Muscle layer of colon (tissue), 2 donors: ENCODE measurements around the gene CCDC7.
"Not testable (repeated sequence)": the region's sequence is repeated elsewhere in the genome, so short reads cannot be mapped to it uniquely, and the experiment has no call there.

Source experiments
- H3K27ac ChIP-seq: one replicate; pipeline ENCODE4 v1.7.0; 2013; ENCODE audit warnings: low read depth, mild to moderate bottlenecking, low read length, moderate library complexity
- H3K27me3 ChIP-seq, 2 donors: one replicate each; pipeline ENCODE4 v1.7.0; 2013; ENCODE audit warnings: low read length in 2 of 2, mild to moderate bottlenecking in 2 of 2; ENCODE audit not compliant: insufficient read depth in 2 of 2, control insufficient read depth in 1 of 2
- H3K36me3 ChIP-seq: one replicate; pipeline ENCODE4 v1.7.0; 2013; ENCODE audit warnings: mild to moderate bottlenecking, low read length; ENCODE audit not compliant: insufficient read depth
- H3K4me1 ChIP-seq: one replicate; pipeline ENCODE4 v1.7.0; 2013; ENCODE audit warnings: mild to moderate bottlenecking, low read length; ENCODE audit not compliant: insufficient read depth
- H3K4me3 ChIP-seq, 2 donors: one replicate each; pipeline ENCODE4 v1.7.0; 2013; ENCODE audit warnings: low read length in 2 of 2, low read depth in 1 of 2, mild to moderate bottlenecking in 1 of 2, moderate library complexity in 1 of 2
- H3K9ac ChIP-seq: one replicate; pipeline ENCODE4 v1.7.0; 2013; ENCODE audit warnings: low read length
- H3K9me3 ChIP-seq: one replicate; pipeline ENCODE4 v1.7.0; 2013; ENCODE audit warnings: mild to moderate bottlenecking, low read length
- donor health status: abdominal sarcoma.
- donor health status: Adenocarcinoma of cecum.

Gene CCDC7

DNA sequence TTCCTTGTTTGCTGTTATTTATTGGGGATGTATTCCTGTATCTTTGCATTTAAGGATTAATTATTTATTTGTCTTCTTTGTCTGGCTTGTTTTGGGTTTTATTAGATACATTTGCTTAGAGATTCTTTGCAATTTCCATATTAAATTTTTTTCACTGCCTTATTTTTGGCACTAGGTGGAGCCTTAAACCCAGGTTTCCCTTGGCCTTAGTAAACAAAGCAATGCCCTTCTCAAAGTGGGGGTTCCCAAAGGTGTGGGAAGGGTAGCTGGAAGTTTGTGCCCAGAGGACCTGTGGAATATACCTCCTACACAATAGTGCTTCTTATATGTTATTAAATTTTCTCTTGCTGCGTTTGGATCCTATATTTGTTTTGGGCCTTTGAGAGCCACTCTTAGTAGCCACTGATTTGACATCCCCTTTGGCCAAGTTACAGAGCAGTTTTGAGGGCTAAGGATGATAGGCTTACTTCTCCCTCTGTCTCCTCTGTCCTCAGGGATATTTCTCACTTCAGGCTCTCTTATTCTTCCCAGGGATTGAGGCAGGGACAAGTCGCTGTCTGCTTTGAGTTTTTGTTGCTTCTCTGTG, 349.8 kb downstream of the CCDC7 start:
- H3K27me3 ChIP-seq, result no peaks in the 10 kb centered on the region
- no peaks in the 10 kb centered on the region for H3K9me3 ChIP-seq
- no peak overlapping the region for H3K4me3 ChIP-seq

DNA sequence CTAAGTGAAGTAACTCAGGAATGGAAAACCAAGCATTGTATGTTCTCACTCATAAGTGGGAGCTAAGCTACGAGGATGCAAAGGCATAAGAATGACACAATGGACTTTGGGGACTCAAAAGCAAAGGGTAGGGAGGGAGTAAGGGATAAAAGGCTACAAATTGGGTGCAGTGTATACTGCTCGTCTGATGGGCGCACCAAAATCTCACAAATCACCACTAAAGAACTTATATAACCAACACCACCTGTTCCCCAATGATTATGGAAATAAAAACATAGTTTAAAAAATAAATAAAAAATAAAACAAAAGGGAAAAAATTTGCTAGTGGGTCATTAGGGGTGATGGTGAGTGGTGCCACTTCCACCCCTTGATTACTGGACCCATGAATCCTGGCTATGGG, 351.5 kb downstream of the CCDC7 start:
- H3K9me3 ChIP-seq, H3K27ac ChIP-seq, H3K4me1 ChIP-seq, H3K36me3 ChIP-seq, H3K27me3 ChIP-seq, H3K4me3 ChIP-seq, H3K9ac ChIP-seq: not testable (repeated sequence)

More for the DNA sequence above, 349.8 kb downstream of the CCDC7 start:
- no peaks in the 10 kb centered on the region for H3K36me3 ChIP-seq
- no peak overlapping the region for H3K9ac ChIP-seq
- H3K27ac ChIP-seq, result no peak overlapping the region
- H3K4me1 ChIP-seq, result no peaks in the 10 kb centered on the region

DNA sequence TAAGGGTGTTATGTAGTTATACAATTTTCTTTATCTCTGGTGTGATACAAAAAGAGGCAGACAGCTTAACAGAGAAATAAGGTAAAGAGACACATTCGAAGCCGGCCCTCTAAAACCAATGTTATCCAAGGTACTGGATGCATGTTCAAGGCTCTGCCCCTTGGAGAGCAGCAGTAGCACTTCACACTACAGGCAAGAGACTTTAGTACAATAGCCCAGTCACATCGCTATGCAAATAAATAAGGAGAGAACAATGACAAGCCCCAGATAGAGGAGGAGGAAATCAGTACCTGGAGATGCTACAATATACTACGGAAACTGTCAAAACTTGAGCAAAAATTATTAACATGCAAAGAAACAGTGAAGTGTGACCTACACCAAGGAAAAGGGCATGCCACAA, 401.0 kb downstream of the CCDC7 start:
- no peaks in the 10 kb centered on the region for H3K9me3 ChIP-seq
- no peaks in the 10 kb centered on the region for H3K27me3 ChIP-seq
- no peak overlapping the region for H3K27ac ChIP-seq
- no peaks in the 10 kb centered on the region for H3K4me1 ChIP-seq
- no peak overlapping the region for H3K4me3 ChIP-seq
- no peaks in the 10 kb centered on the region for H3K36me3 ChIP-seq
- no peak overlapping the region for H3K9ac ChIP-seq

DNA sequence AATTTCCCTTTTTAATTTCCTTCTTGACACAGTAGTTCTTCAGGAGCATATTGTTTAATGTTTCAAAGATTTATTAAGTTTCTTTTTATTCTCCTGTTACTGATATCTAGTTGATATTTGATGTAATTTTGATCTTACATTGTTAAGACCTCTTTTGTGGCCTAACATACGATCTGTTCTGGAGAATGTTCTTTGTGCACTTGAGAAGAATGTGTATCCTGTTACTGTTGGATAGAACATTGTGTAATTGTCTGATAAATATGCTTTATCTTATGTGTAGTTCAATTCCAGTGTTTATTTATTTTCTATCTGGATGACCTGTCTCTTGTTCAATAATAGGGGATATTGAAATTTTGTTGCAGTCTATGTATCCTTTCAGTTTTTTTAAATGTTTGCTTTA, 405.4 kb downstream of the CCDC7 start:
- Histone ChIP-seq H3K36me3 (no peaks in the 10 kb centered on the region), H3K4me1 (no peaks in the 10 kb centered on the region), H3K9ac (no peak overlapping the region), H3K27me3 (no peaks in the 10 kb centered on the region), H3K27ac (no peak overlapping the region), H3K4me3 (no peak overlapping the region), H3K9me3 (no peaks in the 10 kb centered on the region)

DNA sequence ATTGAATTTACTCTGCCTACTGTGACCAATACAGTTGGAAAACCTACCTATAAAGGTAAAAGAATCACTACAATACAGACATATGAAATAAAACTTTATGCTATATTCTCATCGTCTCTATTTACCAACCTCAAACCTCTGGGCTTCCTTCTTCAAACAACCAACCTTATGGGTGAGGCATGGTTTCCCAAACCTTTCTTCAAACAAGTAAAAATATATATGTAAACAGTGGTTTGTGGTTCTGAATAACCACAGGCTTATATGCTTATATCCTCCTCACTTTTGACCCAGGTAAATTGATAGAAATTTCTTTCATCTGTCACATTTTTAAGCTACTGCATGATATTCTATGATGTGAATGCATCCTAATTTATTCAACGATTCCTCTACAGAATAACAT, 408.5 kb downstream of the CCDC7 start:
- H3K9me3 ChIP-seq, result no peaks in the 10 kb centered on the region

DNA sequence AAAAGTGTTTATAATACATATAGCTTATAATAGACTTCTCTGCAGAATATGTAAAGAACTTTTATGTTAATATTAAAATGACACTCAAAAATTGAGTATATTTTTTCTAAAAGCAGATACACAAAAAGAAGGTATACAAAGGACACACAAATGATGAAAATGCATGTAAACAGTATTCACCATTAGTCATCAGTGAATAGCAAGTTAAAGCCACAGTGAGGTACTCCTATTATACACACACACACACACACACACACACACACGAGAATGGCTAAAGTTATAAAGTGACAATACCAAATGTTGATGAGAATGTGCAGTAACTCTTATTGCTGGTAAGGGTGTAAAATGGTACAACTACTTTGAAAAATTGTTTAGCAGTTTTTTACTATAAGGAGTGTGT, 419.2 kb downstream of the CCDC7 start:
- no peaks in the 10 kb centered on the region for H3K9me3 ChIP-seq
- H3K27me3 ChIP-seq, result no peaks in the 10 kb centered on the region
- no peak overlapping the region for H3K27ac ChIP-seq
- no peak overlapping the region for H3K9ac ChIP-seq
- H3K4me1 ChIP-seq, result no peaks in the 10 kb centered on the region
- no peaks in the 10 kb centered on the region for H3K36me3 ChIP-seq
- no peak overlapping the region for H3K4me3 ChIP-seq

More for the DNA sequence above, 408.5 kb downstream of the CCDC7 start:
- Histone ChIP-seq H3K4me1 (no peaks in the 10 kb centered on the region), H3K27ac (no peak overlapping the region), H3K36me3 (no peaks in the 10 kb centered on the region), H3K4me3 (no peak overlapping the region), H3K9ac (no peak overlapping the region), H3K27me3 (no peaks in the 10 kb centered on the region)

DNA sequence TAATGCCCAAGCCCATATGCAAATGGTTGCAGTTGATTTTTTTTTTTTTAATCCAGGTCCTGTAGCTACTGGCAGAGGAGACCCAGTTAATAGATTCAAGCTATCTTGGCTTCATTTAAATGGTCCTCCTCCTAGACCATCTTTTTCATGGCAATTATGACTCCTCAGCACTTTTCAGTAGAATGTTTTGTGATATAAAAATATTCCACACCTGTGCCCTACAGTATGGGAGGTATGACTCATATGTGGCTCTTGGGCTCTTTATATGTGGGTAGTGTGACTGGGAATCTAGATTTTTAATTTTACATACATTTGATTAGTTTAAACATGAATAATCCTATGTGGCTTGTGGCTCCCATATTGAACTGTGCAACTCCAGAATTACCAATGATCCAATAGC, 432.0 kb downstream of the CCDC7 start:
- Histone ChIP-seq H3K36me3 (no peaks in the 10 kb centered on the region), H3K27me3 (no peaks in the 10 kb centered on the region), H3K27ac (no peak overlapping the region), H3K9ac (no peak overlapping the region), H3K4me3 (no peak overlapping the region), H3K9me3 (no peaks in the 10 kb centered on the region), H3K4me1 (no peaks in the 10 kb centered on the region)

DNA sequence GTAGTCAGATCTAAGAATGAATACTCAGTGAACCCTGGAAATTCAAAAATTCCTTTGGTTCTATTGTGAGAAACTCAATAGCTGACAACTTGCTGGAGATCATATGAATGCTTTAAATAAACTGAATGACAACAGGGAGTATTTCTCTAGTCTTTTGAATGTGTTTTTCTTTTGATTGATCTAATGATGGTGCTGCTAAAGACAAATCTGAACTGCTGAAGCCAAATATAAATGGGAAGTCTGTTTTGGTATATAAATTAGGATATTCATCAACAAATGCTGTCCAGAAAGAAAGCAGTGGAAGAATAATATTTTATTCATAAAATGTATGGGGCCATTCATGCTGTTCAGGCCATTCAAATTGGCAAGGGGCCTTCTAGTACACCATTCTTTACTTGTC, 432.7 kb downstream of the CCDC7 start:
- Histone ChIP-seq H3K27ac (no peak overlapping the region), H3K9me3 (no peaks in the 10 kb centered on the region), H3K9ac (no peak overlapping the region), H3K4me3 (no peak overlapping the region), H3K4me1 (no peaks in the 10 kb centered on the region), H3K27me3 (no peaks in the 10 kb centered on the region), H3K36me3 (no peaks in the 10 kb centered on the region)

DNA sequence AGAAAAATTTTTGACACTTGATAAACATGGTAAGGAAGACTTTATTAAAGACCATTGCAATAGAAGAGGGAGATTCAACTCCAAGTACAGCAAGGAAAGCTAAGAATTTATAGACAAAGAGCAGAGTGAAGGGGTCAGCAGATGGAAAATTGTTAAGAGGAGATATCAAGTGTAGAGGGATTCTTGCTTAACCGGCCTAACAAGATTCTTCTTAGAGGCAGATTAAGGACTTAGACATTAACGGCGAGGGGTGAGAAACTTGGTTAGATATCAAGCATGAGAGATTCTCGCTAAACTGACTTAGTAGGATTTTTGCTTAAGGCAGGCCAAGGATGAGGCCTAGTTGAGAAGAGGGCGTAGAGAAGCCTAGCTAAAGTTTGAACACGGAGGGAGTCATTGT, 436.1 kb downstream of the CCDC7 start:
- Histone ChIP-seq H3K9me3 (no peaks in the 10 kb centered on the region), H3K4me1 (no peaks in the 10 kb centered on the region), H3K36me3 (no peaks in the 10 kb centered on the region), H3K4me3 (no peak overlapping the region), H3K27me3 (no peaks in the 10 kb centered on the region), H3K9ac (no peak overlapping the region), H3K27ac (no peak overlapping the region)

DNA sequence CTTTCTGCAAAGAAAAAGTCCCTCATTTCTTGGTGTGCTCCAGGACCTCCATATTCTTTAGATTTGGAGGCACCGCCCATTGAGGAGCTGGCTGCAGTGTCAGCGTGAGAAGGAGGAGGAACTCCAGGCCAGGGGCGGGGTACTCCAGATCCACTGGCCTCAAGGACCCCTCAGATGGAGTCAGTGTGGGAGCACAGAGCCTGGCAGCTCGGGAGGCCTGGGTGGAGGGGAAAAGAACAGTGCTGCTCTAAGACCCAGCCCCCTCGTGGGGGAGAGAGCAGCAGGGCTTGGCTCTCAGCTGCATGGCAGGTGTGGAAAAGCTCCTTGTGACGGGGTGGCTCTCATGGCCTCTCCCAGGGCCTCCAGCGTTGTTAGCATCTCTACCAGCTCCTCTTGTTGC, 441.5 kb downstream of the CCDC7 start:
- Histone ChIP-seq H3K4me1 (no peaks in the 10 kb centered on the region), H3K4me3 (no peak overlapping the region), H3K9ac (no peak overlapping the region), H3K27me3 (no peaks in the 10 kb centered on the region), H3K27ac (no peak overlapping the region), H3K36me3 (no peaks in the 10 kb centered on the region), H3K9me3 (no peaks in the 10 kb centered on the region)

DNA sequence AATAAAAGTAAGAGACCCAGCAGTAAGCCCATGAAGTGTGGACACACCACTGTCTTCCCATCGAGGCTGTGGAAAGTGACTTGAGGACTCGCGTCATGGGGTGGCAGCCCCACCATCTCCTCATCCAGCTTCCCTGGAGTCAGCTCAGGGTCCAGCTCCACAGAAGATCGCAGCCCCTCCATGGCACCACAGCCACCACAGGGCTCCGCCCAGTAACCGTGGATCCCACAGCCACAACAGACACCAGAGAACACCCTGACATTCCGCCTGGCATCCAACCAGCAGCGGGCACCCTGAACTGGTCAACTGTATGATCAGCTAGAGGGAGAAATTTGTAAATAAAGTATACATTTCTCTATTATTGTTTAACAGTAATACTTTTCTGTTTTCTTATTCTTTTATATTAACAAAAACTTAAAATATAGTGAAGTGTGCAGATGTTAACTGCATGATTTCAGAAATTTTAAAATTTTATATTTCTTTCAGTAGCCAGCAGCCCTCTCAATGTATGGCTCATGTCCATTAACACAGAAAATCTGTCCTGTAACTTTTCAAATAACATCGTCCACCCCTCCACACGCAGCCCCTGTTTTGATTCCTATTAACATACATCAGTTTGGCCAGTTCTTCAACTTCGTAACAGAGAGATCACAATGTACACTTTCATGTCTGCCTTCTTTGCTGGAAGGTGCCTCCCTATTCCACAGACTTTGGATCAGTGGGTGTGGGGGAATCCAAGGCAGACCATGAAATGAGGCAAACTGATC, 442.4 kb downstream of the CCDC7 start:
- Histone ChIP-seq H3K27ac (no peak overlapping the region), H3K9me3 (no peaks in the 10 kb centered on the region), H3K36me3 (no peaks in the 10 kb centered on the region), H3K27me3 (no peaks in the 10 kb centered on the region), H3K4me3 (no peak overlapping the region), H3K9ac (no peak overlapping the region), H3K4me1 (no peaks in the 10 kb centered on the region)

DNA sequence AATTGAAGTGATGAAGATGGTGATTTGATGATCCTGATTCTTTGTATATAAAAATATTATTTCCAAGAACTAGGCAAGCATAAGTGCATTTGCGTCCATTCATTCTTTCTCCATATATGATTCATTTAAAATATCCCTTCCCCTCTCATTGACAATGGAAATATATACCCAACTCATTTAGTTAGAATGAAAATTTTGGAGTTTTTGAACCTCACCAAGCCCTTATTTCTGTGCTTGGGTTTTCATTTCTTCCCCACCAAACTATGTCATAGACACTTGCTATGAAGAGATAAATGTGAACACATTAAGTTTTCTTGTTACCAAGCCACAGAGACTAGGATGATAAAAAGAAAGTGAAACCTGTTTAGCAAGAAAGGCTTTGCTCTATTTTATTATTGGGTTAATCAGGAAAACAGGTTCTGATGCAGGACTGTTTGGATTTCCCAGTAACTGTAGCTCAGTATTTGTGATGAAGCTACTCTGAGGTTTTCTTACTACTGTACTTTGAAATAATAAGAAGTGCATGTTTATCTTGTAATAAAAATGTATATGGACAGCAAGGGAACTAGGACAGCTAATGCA, 443.8 kb downstream of the CCDC7 start:
- H3K9ac ChIP-seq, result no peak overlapping the region
- no peaks in the 10 kb centered on the region for H3K27me3 ChIP-seq
- H3K9me3 ChIP-seq, result no peaks in the 10 kb centered on the region
- H3K4me1 ChIP-seq, result no peaks in the 10 kb centered on the region
- no peak overlapping the region for H3K4me3 ChIP-seq
- no peaks in the 10 kb centered on the region for H3K36me3 ChIP-seq
- H3K27ac ChIP-seq, result no peak overlapping the region
